HG02840 (cell line): ENCODE measurements around the gene FAM25G.
"Not testable (repeated sequence)": the region's sequence is repeated elsewhere in the genome, so short reads cannot be mapped to it uniquely, and the experiment has no call there.

ENCODE experiments used
- ATAC-seq: cut with Tn5 transposase; IDR thresholded peaks from one replicate; pipeline ENCODE4 v1.9.1; 2021; ENCODE audit warnings: mild to moderate bottlenecking, moderate library complexity, moderate number of reproducible peaks; ENCODE audit not compliant: unreplicated experiment, low FRiP score

The FAM25G gene

GRCh38 chr10:47491600-47491999, at the start of gene FAM25G:
TSS of gene FAM25G (minus strand) at chr10:47491700. CDS start at chr10:47491674, 26 bp downstream.
- not testable (repeated sequence) for ATAC-seq

DNA sequence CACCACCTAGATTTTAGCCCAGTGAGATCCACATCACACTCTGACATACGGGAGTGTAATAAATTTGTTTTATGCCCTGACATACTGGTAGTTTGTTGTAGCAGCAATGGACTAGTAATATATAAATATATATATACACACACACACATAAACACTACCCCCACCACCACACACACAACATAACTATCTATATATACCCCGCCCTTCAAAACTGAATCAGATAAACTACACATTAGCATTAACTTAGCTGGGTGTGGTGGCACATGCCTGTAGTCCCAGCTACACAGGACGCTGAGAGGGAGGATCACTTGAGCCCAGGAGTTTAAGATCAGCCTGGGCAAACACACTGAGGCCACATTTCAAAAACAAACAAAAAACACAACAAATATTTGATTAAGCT, 44.9 kb upstream of the FAM25G start:
- ATAC-seq, result not testable (repeated sequence)

- not testable (repeated sequence) for ATAC-seq
These were observed 32.0 kb upstream of the FAM25G start, which contains the start of gene AGAP9 for GRCh38 chr10:47523475-47523874. TSS of gene AGAP9 (minus strand) at chr10:47523638. CDS start at chr10:47523526, 112 bp downstream.

DNA sequence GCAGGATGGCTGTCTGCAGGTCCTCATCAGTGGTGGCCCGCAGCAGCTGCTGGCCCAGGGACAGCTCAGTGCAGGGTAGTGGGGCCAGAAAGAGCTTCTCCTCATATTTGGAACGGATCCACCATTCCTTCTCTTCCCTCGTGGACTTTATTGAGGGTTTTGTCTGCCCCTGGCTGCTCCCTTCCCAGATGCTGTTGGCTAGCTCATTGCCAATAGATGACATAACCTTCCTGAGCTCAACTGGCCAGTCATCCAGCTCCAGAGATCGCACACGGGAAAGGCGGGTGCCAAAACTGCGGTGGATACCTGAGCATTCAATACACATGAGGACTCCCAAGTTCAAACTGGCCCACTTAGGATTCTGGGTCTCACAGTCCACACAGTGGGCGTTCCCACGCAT, 10.8 kb upstream of the FAM25G start:
- not testable (repeated sequence) for ATAC-seq

GRCh38 chr10:47494226-47494625, 2.7 kb upstream of the FAM25G start:
- ATAC-seq, result not testable (repeated sequence)

DNA sequence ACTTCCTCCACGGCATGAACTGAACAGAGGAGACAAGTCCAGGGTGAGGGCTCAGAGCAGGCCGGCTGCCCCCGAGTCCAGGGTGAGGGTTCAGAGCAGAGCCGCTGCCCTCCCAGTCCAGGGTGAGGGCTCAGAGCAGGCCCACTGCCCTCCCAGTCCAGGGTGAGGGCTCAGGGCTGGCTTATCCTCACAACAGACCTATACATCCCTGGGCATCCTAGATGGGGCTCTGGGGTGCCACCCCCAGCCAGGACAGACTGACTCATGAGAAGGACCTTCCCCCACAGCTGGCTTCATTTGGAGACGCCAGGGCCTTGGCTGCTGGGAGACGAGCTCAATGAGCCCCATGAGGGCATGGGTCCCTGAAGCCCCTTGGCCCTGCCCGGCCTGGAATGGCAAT, 1.9 kb downstream of the FAM25G start:
- ATAC-seq, result not testable (repeated sequence)

DNA sequence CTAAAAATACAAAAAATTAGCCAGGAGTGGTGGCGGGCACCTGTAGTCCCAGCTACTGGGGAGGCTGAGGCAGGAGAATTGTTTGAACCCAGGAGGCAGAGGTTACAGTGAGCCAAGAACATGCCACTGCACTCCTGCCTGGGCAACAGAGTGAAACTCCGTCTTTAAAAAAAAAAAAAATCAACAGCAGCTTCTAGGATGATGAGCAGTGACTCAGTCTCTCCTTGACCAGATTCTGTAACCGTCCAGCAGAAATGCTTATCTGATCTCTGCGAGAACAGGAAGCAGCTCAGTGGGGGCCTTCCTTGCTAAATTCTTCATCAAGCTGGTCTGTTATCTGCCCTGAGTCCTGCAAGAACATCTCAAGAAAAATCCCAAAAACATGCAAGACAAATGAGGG, 5.6 kb downstream of the FAM25G start:
- not testable (repeated sequence) for ATAC-seq

DNA sequence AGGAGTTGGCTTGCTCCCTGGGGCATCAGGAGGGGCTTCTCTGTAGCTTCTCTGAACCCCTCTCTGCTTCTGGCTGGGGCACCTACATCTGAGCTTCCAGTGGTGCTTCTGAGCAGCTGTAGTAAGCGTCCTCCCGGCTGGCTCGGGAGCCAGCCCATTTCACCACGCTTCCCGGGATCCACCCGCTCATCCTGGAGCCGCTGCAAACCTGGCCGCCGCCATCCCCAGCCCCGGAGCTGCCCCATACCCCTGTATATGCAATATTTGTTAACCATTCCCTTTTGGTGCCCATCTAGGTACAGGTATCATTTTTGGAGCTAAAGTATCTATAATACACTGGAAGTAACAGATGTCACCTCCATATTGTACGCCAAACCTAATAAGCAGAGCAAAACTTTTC, 6.7 kb downstream of the FAM25G start:
- ATAC-seq, result not testable (repeated sequence)

GRCh38 chr10:47483923-47484322, 7.6 kb downstream of the FAM25G start, which contains the start of gene ANXA8:
TSS of gene ANXA8 (minus strand) at chr10:47484115. CDS start at chr10:47483933, 182 bp downstream.
- not testable (repeated sequence) for ATAC-seq

DNA sequence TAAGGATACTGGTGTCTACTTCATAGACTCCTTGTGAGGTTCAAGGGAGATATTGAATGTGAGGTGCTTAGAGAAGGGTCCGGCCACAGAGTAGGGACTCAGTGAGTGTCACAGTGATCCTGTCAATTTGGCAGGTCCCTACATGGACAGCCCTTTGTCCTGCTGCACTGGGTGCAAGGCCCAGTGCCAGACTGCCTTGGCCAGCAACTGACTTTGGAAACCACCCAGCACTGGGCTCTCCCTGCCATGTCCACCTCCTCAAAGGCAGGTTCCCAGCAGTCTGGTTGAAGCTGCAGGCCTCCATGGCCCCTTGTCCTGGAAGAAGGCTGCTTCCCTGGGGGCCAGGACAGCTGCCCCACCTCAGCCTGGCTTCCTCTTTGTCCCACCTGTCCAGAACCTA, 9.1 kb downstream of the FAM25G start:
- not testable (repeated sequence) for ATAC-seq

DNA sequence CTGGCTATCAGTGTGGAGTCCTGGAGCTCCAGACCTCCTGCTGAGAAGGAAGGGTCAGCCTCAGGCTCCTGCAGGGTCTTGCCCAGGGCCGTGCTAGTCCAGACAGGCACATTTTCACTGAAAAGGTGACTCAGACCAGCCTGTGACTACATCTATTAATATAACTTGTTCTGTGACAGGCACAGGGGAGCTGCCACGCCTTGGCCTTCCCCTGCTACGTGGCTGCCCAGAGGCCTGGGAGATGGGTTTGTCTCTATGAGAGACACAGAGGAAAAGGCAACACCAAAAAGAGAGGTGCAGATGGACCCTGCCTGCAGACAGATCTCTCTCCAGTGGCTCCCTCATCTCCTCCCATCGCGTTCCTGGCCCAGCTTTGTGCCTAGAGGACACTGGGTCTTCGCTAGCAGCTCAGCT, 9.7 kb downstream of the FAM25G start:
- ATAC-seq, result not testable (repeated sequence)

DNA sequence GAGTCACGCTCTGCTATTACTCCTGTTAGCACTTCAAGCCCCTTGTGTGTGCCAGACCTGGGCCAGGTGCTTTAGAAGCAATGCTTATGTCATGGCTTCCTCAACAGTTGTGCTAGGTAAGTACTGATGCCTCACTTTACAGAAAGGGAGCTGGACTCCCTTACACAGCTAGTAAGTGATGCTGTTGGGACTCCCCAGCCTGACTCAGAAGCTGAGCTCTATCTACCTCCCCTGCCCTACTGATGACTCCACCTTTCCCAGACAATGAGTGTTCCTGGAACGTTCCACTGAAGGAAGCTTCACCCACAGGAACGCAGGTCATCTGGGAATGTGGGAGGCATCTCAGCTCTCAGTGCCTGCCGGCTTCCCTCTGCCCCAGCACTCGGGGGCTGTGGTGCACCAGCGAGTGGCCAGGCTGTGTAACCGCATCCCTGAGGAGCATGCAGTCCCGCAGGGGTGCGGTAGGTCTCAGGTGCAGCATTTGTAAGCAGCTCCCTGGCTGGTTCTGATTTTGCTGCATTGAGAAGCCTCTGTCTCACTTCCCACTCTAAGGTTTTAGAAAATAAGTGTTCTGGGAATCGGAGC, 10.2 kb downstream of the FAM25G start:
- ATAC-seq, result not testable (repeated sequence)

DNA sequence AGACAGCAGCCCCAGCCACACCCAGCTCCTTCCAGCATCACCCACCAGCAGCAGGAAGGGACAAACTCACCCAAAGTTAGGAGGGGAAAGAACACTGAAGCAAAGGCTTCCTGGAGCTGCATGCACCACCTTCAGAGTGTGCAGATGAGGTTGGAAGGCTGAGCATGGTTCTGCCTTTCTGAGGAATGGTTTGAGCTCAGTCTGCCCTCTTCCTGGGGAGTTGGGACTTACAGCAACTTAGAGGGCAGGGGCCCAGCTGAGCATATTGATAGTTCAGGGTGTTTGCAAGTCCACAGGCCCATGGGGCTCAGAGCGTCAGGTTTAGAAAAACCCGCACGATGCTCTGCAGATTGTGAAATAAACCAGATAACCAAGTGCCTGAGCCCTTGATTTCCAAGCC, 11.4 kb downstream of the FAM25G start:
- ATAC-seq, result not testable (repeated sequence)

GRCh38 chr10:47478114-47478513, 13.4 kb downstream of the FAM25G start:
- ATAC-seq, result not testable (repeated sequence)

GRCh38 chr10:47477078-47477477, 14.4 kb downstream of the FAM25G start:
- ATAC-seq, result not testable (repeated sequence)

GRCh38 chr10:47475101-47475500, 16.4 kb downstream of the FAM25G start:
- ATAC-seq, result not testable (repeated sequence)

- not testable (repeated sequence) for ATAC-seq
These were observed 18.0 kb downstream of the FAM25G start for GRCh38 chr10:47473516-47473915.

DNA sequence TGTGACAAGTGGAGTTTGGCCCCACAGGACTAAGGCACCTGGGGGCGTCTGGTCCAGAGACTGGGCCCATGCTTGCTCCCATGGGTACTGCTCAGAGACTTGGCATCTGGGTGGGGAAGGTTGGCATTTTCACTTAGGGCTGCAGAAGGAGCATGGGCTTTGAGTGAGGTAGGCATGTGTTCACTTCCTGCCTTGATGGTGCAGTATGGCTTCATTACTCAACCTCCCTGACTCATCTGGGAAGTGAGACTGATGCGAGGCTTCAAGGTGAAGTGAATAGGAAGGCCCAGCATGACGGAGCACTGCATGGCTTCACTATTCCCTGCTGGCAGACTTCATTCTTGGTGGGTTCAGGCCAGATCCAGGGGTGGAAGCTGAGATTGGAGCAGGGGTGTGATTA, 18.9 kb downstream of the FAM25G start:
- ATAC-seq, result not testable (repeated sequence)

- not testable (repeated sequence) for ATAC-seq
These were observed 19.4 kb downstream of the FAM25G start for GRCh38 chr10:47472072-47472471.

- not testable (repeated sequence) for ATAC-seq
These were observed 22.6 kb downstream of the FAM25G start for GRCh38 chr10:47468731-47469528.

- ATAC-seq, result not testable (repeated sequence)
These were observed 23.5 kb downstream of the FAM25G start for GRCh38 chr10:47467957-47468356.
